Osteoblast (primary cell): ENCODE results near the gene FETUB. TPM values are rescaled to one million over a fixed set of nuclear protein-coding genes. Genes with fewer than 3 reads are reported as not detected.

ENCODE experiments used
- DNase-seq: peaks from one replicate; pipeline ENCODE4 v3.0.0; 2011; ENCODE audit warnings: low spot score, mixed read lengths; ENCODE audit not compliant: insufficient read length; ENCODE audit errors: missing footprints
- H2AFZ ChIP-seq: 2 replicates; pipeline ENCODE4 v1.6.0; 2011; ENCODE audit warnings: mild to moderate bottlenecking, low read length
- H3K27ac ChIP-seq: 2 replicates; pipeline ENCODE4 v1.5.1; 2011; ENCODE audit warnings: mild to moderate bottlenecking, low read depth, low read length, moderate library complexity
- H3K27me3 ChIP-seq: 2 replicates; pipeline ENCODE4 v1.6.0; 2012; ENCODE audit warnings: mild to moderate bottlenecking, control low read depth, inconsistent platforms, low read length, moderate library complexity; ENCODE audit not compliant: insufficient read depth
- H3K36me3 ChIP-seq: 2 replicates; pipeline ENCODE4 v1.5.1; 2011; ENCODE audit warnings: mild to moderate bottlenecking, low read length, control low read depth, moderate library complexity; ENCODE audit not compliant: insufficient read depth
- H3K4me1 ChIP-seq: 2 replicates; pipeline ENCODE4 v1.5.1; 2011; ENCODE audit warnings: mild to moderate bottlenecking, low read length, control low read depth, moderate library complexity; ENCODE audit not compliant: insufficient read depth
- H3K4me2 ChIP-seq: 2 replicates; pipeline ENCODE4 v1.6.0; 2011; ENCODE audit warnings: mild to moderate bottlenecking, low read length; ENCODE audit not compliant: insufficient read depth
- H3K4me3 ChIP-seq: fragments of 200-600 bp; sonication (generic); 3 replicates; pipeline ENCODE4 v1.5.1; 2012; ENCODE audit warnings: mild to moderate bottlenecking, low read length, inconsistent platforms; ENCODE audit not compliant: insufficient read depth
- H3K79me2 ChIP-seq: 2 replicates; pipeline ENCODE4 v1.6.0; 2012; ENCODE audit warnings: mild to moderate bottlenecking, low read length, control low read depth, inconsistent platforms; ENCODE audit not compliant: insufficient read depth
- H3K9me3 ChIP-seq: 2 replicates; pipeline ENCODE4 v1.5.1; 2011; ENCODE audit warnings: low read depth, low read length, control low read depth
- H4K20me1 ChIP-seq: 2 replicates; pipeline ENCODE4 v1.6.0; 2012; ENCODE audit warnings: mild to moderate bottlenecking, low read length, control low read depth; ENCODE audit not compliant: insufficient read depth
- CTCF ChIP-seq: IDR thresholded peaks from 2 replicates; pipeline ENCODE4 v1.5.1; 2011; ENCODE audit warnings: mild to moderate bottlenecking, low read depth, low read length, moderate library complexity; ENCODE audit errors: extremely low read depth
- total RNA-seq: library from RNA; depleted of rRNA; stranded (reverse); fragments of >200 nt; gene quantifications from 2 replicates; pipeline ENCODE4 v1.2.3, GENCODE V29; 2012

The FETUB gene
- total RNA-seq, 1 donor = not detected

- H3K36me3 ChIP-seq = no peaks in the 10 kb centered on the region
- no peak overlapping the region for H3K4me2 ChIP-seq
- TF ChIP-seq CTCF = no peak
- no peak overlapping the region for H3K4me3 ChIP-seq
- H4K20me1 ChIP-seq = no peaks in the 10 kb centered on the region
- no peaks in the 10 kb centered on the region for H3K9me3 ChIP-seq
- H3K27me3 ChIP-seq = no peaks in the 10 kb centered on the region
- H3K4me1 ChIP-seq = no peaks in the 10 kb centered on the region
- H3K27ac ChIP-seq = no peak overlapping the region
- DNase-seq = no peak
- no peaks in the 10 kb centered on the region for H3K79me2 ChIP-seq
- H2AFZ ChIP-seq = no peak overlapping the region
Observed at GRCh38 chr3:186651678-186652215, 11.5 kb downstream of the FETUB start.

- Histone ChIP-seq H3K4me3 (no peak overlapping the region), H4K20me1 (no peaks in the 10 kb centered on the region), H3K27ac (no peak overlapping the region), H3K9me3 (no peaks in the 10 kb centered on the region), H2AFZ (no peak overlapping the region), H3K4me1 (no peaks in the 10 kb centered on the region), H3K79me2 (no peaks in the 10 kb centered on the region), H3K36me3 (no peaks in the 10 kb centered on the region), H3K4me2 (no peak overlapping the region), H3K27me3 (no peaks in the 10 kb centered on the region)
- no peak for DNase-seq
- no peak for TF ChIP-seq CTCF
Observed at GRCh38 chr3:186653080-186653707, 13.0 kb downstream of the FETUB start.

GRCh38 chr3:186653984-186654383, 13.8 kb downstream of the FETUB start:
- H3K9me3 ChIP-seq = no peaks in the 10 kb centered on the region
- no peak for DNase-seq
- no peak for TF ChIP-seq CTCF
- no peaks in the 10 kb centered on the region for H3K79me2 ChIP-seq
- H3K4me1 ChIP-seq = no peaks in the 10 kb centered on the region
- H3K27me3 ChIP-seq = no peaks in the 10 kb centered on the region
- no peak overlapping the region for H3K4me3 ChIP-seq
- no peak overlapping the region for H3K27ac ChIP-seq
- H3K4me2 ChIP-seq = no peak overlapping the region
- no peaks in the 10 kb centered on the region for H3K36me3 ChIP-seq
- no peaks in the 10 kb centered on the region for H4K20me1 ChIP-seq
- H2AFZ ChIP-seq = no peak overlapping the region

GRCh38 chr3:186663361-186664118, 23.3 kb downstream of the FETUB start:
- Histone ChIP-seq H3K9me3 (no peaks in the 10 kb centered on the region), H3K4me3 (no peak overlapping the region), H3K4me1 (no peaks in the 10 kb centered on the region), H4K20me1 (no peaks in the 10 kb centered on the region), H3K27ac (no peak overlapping the region), H3K36me3 (no peaks in the 10 kb centered on the region), H3K79me2 (no peaks in the 10 kb centered on the region), H3K27me3 (no peaks in the 10 kb centered on the region), H2AFZ (no peak overlapping the region), H3K4me2 (no peak overlapping the region)
- DNase-seq = no peak
- no peak for TF ChIP-seq CTCF
